GM18498 (cell line): Measurements from ENCODE around the gene HOGA1.

Source experiments
- ATAC-seq: cut with Tn5 transposase; IDR thresholded peaks from one replicate; pipeline ENCODE4 v1.9.1; 2021; ENCODE audit warnings: mild to moderate bottlenecking, moderate library complexity; ENCODE audit not compliant: unreplicated experiment

HOGA1 gene

DNA sequence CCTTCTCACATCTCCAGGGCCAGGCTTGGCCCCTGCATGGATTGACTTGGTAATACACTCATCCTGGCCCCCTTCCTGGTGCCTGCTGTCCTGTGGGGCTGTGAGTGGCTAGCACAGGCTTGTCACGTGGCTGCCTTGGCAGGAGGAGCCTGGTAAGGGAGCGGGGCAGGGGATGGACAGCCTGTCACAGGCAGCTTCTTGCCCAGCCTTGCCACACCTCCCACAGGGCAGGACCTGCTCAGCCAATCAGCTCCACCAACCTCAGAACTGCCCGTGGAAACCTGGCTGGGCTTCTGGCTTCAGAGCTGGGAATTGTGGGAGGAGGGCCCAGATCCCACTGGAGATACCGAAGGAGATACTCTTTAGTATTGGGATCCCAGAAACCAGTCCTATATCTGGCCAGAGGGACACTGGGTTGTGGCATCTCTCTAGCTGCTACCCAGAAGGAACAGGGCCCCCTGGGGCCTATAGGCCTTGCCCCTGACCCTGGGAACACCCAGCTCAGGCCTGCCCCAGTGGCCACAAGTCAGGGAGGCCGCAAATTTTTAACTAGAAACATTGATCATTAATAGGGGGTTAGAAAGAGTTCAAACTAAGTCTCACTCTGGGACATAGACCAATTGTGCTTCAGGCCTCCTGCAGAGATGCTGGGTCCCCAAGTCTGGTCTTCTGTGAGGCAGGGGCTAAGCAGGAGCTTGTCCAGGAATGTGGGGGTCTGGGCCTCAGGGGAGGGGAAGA lies at the start of gene HOGA1:
Gene HOGA1, plus strand, starts transcription at position 330 of the 738 bp plus-strand sequence. Its CDS starts 315 bp downstream, at position 645.
- no peak for ATAC-seq

DNA sequence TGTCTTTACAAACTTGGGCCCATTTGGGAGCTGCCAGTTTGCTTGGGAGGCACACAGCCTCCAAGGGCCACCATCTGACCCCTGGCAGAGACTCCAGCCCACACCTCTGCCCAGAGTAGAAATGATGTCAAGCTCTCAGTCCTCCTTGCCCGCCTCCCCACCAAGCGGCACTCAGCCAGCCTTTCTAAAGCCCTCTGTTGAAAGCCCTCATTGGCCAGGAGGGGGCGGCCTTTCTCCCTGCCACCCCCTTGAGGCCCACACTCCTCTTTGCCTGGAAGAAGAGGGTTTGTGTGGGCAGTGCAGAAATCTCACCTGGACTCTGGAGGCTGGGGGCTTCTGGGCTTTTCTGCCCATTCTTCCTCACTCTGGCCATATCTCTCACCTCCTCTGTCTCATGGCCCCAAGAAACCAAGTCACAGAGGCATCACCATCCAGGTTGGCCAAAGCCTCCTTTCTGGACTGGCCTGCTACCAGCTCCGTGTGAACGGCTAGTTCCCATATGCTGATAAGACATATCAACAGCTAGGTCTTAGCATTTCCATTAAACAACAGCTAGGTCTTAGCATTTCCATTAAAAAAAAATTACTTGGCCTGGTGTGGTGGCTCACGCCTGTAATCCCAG lies 49.3 kb upstream of the HOGA1 start:
- ATAC-seq = no peak

DNA sequence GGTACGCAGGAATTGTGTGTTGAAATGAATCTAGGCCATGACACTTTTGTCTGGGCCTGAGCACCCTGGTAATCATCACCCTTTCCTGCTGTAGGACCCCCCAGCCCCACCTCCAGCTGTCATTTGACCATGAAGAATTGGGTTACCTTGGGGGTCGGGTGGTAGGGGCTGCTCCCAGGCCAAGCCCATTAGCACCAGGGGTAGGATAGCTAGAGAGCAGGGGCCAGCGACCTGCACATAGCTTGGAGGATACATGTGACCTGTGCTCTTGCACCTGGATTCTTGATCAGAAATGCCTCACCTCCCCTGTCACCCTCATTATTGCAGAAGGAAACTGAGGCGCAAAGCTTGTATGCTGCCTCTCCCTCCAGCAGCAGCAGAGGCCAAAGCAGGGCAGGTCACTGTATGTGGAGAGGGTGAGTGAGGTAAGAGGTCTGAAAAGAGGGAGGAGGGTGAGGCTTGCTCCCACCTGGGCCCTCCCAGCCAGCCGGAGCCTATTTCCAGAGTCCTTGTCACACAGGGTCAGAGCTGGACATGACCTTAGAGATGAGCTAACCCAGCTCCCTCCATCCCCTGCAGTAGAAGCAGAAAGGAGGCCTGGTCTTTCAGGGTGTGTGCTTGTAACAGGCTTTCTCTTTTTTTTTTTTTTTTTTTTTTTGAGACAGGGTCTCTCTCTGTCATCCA lies 46.9 kb upstream of the HOGA1 start:
- ATAC-seq = no peak

DNA sequence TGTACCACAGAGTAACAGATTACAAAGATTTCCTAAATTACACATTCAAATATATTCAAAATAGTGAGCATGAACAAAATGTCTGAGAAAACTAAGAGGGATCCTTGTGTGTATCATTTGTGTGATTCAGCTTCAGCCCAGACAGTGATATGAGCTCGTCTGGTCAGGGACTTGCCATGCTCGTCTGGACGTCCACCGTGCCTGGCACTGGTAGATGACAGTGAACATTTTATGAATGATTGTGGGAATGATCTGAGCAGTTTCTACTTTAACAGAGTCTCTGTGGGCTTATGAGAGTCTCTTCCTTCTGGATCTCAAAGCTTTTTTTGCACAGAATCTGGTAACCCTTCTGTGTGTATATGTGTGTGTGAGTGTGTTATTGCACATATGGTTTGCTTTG lies 45.8 kb upstream of the HOGA1 start:
- ATAC-seq = no peak

DNA sequence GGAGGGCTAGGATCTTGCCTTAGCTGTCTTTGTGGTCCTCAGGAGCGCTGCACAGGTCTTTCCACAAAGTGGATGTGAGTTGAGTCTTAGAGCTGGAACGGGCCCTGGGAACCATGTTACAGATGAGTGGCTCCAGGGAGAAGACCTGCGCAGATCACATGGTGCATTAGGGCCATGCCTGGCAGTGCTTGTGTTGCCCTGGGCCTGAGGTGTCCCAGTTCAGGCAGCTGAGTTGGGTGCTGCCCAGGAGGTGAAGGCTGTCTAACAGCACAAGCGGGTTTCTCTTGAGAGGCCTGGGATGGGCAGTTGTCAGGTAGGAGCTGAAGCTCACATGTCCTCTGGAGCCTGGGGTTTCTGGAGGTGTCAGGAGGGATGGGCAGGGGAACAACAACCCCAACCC lies 45.4 kb upstream of the HOGA1 start:
- ATAC-seq = no peak

DNA sequence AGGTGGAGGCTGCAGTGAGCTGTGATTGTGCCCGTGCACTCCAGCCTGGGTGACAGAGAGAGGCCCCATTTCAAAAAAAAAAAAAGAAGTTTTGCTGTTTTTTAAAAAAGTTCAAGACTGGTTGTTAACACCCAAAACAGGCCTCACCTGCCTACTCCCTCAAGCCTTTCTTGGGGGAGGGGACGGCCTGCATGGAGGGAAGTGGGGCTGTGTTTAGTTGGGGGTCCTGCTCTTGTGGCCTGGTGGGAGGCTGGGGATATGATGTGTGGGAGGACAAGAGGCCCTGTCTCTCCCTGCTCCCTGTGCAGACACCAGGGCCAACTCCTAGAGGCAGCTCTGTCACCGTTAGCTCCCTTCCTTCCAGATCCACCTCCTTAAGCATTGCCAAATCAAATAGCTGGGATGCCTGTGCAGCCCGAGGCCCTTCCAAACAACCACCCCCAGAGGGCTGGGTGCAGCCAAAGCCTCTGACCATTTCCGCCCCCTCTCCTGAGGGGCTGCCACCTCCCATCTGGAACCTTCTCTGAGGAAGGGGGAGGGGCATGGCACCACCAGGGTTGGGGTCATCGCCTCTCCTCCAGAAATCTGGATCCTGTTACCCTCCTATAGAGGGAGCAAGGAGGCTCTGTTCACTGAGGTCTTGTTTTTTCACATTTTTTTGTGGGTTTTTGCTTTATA lies 44.5 kb upstream of the HOGA1 start:
- no peak for ATAC-seq

DNA sequence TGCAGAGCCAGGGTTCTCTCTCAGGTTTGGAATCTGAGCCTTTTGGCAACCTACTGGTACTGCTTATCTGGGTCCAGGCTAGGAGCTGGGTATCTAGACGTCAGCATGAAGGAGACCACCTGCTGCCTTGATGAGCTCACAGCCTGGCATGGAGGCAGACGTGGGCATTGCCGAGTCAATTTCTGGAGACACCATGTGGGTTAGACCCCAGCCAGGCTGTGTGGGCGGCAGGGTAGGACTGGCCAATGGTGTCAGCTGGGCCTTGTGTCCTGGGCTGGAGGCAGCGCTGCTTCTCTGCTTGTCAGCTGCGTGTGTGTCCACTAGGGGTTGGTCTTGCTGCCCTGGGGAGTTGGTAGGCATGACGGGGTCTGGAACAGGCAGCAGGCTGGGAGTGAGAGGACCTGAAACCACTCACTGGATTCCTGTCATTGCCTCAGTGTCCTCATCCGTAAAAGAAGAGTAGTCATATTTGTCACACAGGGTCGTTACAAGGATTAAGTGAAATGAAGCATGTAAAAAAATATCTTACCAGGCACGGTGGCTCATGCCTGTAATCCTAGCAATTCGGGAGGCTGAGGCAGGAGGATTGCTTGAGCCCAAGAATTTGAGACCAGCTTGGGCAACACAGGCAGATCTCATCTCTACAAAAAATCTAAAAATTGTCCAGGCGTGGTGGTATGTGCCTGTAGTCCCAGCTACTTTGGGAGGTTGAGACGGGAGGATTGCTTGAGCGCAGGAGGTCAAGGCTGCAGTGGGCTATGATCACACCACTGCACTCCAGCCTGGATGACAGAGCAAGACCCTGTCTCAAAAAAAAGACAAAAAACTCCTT lies 43.3 kb upstream of the HOGA1 start:
- no peak for ATAC-seq

DNA sequence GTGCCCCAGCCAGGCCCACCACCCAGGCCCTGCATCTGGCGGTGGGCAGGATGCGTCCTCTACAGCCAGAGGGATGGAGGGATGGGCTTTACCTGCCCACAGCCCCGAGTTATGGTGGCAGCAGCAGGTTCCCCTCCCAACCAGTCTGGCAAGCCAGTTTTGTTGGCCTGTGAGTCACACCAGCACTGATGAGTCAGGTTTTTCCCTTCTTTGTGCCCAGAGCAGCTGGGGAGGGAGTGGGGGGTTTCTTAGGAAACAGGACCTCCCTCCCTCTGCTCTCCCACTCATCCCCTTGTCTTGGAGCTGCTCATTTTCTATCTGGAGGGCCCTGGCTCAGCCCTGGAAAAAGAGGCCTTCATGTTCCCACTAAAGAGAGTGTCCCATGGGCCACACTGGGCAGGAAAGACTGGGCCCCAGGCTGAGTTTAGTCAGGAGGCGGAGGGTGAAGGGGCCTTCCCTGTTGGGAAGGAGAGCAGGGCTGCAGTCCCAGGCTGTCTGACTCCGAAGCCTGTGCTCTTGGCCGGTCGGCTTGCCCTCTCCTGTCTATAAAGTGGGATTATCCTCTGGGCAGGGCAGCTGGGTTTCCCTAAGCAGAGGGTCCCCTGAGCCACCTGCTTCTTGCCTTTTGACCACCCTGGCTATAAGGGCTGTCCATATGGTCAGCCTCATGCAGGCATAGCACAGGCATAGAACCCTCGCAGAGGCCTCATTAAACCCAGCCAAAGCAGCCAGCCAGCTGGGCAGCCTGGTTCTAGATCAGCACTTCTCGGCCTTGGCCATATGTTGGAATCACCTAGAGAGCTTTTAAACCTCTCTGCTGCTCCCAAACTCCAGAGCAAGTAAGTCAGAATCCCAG lies 41.8 kb upstream of the HOGA1 start:
- no peak for ATAC-seq

DNA sequence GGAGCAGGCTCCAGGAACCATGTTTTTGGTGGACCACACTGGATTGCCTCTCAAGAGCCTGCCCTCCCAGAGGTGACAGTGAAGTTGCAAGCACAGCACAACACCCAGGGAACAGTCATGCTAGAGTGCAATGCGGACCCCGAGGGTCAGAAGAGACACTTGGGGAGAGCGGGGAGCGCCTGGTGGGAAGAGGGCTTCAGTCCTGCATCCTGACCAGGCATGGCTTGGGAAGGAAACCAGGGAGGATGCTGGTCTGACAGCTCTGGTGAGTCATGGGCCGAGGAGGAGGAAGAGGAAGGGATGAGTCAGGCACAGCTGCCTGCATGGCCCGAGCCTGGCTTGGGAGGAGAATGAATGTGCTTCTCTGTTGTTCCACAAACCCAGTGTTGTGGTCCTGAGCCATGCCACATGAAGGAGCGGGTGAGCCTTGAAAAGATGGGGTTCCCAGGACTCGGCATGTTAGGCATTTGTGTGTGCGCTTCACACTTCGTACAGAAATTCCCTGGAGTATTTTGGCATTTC lies 41.1 kb upstream of the HOGA1 start:
- no peak for ATAC-seq

DNA sequence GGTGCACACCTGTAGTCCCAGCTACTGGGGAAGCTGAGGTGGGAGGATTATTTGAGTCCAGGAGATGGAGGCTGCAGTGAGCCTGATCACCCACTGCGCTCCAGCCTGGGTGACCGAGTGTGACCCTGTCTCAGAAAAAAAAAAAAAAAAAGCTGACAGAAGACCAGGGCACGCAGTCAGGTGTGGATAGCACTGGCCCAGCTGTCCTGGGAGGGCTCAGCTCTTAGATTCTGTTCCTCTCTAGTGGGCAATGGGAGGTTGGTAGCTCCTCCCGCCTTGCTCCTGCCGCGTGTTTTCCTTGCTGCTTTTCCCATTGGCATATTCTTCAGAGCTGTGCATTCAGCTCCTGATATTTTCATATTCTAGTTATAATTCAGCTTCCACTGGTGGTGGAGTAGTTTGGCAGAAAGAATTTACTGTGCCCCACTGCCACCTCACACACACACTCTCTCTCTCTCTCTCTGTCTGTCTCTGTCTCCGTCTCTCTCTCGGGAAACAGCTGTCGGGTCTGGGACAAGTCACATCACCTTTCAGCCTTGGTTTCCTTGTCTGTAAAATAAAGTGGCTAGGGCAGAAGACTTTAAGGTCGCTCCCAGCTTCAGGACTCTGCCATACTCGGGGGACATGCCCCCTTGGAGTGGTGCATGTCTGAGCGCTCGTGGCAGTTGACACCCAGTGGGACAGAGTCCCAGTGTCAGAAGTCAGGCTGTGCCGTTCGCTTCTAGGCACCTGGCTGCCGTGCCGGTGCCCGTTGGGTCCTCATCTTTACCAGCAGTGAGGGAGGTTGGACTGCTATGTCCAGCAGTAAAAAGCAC lies 37.5 kb upstream of the HOGA1 start:
- no peak for ATAC-seq

DNA sequence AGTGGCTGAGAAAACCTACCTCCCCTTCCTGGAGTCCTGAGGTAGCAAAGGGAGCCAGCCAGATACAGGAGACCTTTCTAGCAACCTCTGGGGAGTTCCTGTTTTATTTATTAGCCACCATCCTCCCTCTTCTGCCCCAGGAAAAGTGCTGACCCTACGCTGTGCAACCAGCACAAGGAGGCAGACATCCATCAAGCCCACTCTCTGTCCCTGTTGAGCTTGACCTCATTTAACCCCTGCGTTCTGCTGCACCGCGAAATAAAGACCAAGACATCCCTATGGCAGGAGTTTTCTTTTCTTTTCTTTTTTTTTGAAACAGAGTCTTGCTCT lies 37.0 kb upstream of the HOGA1 start:
- no peak for ATAC-seq

DNA sequence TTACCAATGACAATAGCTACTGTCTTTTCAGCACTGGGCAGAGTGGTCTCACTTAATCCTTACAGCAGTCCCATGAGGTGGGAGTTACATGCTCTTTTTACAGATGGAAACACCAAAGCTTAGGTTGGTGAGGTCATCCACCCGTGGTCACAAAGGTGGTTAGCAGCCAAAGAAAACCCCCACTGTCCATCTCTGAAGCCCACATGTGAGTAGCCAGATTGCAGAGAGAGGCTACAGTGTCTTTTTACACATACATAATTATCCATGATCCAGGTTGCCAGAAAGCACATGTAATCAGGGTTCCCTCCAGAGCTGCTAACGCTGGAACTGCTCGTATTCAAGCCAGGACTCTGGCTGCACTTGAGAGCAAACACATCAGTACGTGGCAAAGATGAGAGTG lies 36.2 kb upstream of the HOGA1 start:
- no peak for ATAC-seq

DNA sequence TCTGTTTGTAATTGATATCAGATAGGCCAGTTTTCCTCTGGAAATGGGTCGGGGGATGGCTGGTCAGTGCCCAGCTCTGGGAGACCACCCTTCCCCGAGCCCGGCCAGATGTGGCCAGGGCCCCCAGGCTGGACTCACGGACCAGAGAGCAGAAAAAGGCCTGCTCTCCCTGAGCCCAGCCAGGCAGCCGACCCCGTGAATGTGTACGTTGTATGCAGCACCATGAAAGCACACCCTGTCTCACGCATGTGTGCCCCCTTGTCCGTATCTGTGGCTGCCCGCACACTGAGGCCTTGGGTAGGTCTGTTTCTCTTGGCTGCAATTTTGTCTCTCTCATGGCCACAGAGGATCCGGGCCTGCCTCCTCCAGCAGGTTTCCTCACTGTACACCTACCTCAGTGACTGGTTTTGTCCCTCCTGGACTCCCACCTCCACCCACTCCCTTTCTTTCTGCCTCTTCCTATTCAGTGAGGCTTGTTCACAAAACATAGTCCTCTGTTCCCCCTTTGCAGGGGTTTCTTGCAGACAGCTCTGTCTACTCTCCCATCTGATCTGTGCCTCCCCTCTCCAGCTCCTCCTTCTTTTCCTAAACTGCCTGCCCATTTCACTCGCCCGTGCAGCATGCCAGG lies 35.2 kb upstream of the HOGA1 start:
- ATAC-seq = no peak

DNA sequence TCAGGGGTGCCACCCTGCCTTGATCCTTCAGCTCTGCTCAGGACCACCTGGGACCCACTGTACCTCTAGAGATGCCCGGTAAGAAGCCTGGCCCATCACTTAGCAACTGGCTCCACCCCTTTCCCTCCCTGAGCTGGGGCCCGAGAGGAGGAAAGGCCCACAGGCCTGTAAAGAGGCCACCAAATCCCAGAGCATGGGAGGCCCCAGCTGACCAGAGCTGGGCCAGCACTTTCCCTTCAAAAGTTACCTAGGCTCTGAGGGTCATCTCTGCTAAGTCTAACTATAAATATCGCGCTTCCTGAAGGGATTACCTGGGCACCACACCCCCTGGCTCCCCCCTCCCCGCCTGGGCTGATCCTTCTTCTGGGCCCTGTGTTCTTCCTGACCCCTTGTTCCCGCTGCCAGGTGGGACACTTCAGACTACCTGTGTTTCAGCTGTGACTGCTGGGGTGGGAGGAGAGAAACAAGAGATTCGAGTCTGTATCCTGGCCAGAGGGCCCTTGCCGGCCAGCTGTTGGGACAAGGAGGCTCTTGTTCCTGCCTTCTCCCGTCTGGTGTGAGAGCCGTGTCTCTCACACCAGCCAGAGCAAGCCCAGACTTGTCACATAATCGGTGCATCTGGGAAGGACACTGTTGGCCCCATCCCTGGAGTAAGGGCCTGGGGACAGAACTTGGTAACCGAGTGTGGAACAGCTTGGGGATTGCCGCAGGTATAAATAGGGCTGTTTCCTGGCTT lies 34.4 kb upstream of the HOGA1 start:
- ATAC-seq = no peak

DNA sequence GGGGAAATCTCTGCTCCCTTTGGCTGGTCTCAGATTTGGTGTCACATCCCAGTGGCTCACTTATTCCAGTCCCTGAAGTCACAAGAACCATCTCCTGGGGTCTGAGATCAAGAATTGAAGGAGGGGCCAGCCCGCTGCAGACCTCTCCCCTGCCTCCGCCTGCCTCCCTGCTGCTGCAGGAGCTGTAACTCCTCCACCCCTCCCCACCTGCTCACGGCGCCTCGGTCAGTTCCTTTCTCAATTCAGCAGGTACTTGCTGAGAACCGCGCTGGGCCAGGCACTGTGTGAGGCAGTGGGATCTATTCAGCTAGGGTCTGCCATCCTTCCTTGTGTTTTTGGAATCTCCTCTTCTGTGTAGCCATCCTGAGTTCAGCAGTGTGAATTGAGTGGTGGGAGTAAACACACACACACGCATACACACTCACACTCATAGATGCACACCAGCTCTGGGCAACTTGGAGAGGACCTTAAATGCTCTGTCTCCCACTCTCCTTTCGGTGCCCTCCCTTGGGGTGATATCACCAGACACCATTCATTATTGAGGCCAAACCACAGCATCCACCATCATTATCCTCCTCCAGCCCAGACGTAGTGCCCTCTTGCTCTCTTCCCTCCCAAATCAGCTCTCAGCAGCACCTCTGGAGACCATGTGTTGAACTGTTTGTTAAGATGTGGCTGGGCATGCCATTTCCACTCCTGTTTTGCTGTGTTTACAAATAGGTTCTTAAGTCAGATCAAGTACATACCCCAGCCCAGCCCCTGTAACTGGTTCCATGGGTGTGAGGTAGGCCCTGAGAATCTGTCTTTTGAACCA lies 33.6 kb upstream of the HOGA1 start:
- no peak for ATAC-seq

DNA sequence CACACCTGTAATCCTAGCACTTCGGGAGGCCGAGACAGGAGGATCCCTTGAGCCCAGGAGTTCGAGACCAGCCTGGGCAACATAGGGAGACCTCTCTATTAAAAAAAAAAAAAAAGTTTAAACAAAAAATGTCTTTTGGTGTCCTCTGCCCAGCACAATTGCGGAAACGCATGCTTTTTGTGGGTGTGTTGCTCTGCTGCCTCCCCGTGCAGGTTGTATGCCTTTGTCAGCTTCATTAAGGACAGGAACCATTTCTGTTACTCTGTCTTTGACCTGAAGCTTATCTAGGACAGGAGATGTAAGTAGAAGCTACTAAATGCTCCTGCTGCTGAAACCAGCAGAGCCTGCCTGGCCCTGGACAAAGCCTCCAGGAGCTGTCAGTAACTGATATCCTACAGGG lies 32.9 kb upstream of the HOGA1 start:
- no peak for ATAC-seq

DNA sequence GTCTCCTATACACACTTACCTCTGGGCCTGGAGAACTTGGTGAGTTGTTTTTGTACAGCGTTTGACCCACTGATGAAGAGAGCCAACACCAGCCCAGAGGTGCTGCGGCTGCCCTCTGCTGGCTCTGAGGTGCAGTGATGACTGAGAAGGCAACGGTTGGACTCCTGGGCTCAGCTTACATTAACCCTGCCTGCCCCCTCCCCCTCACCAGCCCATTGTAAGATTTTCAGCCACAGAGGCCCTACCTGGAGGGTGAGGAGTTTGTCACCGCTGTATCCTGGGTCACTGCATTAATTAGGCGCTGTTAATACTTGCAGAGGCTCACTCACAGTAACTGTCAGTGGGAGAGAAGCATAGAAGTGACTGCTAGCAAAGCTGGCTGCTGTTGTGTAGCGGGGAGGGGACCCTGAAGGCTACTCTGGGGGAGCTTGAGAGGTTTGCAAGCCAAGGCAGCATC lies 30.6 kb upstream of the HOGA1 start:
- ATAC-seq = peak; percentile 87
